Endometrial microvascular endothelial cells (primary cell): ENCODE data around the gene LARP1. TPM values are rescaled to one million over a fixed set of nuclear protein-coding genes. Genes with fewer than 3 reads are reported as not detected.

ENCODE experiments used
- in situ Hi-C: cut with HindIII; loops from 2 replicates; pipeline ENCODE4 v1.10.0; 2017; ENCODE audit warnings: low sequenced_read_pairs, low pct_unique_long_range_greater_than_20kb; ENCODE audit errors: inconsistent ontology term
- total RNA-seq: library from RNA; depleted of rRNA; stranded (reverse); fragments of >200 nt; gene quantifications from one replicate; pipeline ENCODE4 v1.2.3, GENCODE V29; 2015; ENCODE audit errors: inconsistent ontology term

LARP1 gene
- total RNA-seq, 1 donor from 2014 or later: 106 TPM

DNA sequence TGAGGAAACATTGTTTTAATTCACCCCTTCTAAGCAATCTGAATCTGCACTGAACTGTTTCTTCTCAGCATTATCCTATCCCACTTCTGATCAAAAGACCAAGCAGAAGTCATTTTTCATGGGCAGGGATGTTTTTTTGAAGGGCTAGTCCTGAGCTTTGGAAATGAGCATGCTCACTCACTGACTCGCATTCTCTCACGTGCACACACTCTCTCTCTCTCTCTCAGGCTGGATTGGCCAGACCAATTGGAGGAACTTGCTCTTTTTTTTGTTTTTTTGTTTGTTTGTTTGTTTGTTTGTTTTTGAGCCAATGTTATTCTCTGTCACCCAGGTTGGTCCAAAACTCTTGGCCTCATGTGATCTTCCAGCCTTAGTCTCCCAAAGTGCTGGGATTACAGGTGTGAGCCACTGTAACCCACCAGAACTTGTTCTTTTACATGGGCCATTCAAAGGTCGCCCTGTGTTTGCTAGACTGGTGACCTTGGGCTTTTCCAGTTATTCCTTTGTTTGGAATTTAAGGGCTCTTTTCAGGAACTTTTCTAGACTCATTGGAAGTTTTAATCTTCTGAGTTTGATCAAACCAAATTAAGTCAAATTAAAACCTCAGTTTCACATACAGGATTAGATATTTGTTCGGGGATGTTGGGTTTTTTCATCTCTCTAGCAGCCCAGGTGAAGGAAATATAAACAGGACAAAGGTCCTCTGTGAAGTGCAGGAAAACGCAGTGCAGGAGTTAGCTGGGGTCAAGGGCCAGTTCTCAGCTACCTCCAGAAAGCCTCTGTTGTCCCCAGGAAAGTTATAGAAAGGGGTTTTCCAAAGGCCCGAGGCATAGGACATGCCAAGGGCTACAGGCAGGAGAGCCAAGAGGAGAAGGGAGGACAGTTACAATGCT, 82.1 kb downstream of the LARP1 start:
- in situ Hi-C loops: no loop called here

DNA sequence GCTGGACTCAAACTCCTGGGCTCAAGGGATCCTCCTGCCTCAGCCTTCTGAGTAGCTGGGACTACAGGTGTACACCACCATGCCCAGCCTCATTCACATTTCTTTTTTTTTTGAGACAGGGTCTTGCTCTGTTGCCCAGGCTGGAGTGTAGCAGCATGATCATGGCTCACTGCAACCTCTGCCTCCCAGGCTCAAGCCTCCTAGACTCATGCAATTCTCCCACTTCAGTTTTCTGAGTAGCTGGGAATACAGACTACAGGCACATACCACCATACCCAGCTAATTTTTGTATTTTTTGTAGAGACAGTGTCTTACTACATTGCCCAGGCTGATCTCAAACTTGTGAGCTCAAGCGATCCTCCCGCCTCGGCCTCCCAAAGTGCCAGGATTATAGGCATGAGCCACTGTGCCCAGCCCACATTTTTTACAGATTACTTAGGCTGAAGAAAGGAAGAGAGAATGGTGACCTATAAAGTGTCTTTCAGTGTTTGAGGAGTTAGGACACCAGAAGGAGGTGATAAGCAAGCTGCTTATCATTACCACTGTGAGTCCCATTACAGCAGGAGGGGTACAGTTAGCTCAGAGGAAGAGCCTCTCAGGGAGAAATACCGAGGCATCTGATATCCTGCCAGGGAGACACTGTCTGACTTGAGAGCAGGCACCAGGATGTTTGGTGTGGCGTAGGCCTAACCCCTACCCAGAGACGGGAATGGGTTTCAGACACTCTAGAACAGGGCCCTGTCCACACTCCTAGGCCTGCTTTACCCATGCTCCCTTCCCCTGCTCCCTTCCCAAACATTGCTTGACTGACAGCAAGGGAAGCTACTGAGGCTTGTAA, 85.5 kb downstream of the LARP1 start:
- in situ Hi-C loops: no loop called here

DNA sequence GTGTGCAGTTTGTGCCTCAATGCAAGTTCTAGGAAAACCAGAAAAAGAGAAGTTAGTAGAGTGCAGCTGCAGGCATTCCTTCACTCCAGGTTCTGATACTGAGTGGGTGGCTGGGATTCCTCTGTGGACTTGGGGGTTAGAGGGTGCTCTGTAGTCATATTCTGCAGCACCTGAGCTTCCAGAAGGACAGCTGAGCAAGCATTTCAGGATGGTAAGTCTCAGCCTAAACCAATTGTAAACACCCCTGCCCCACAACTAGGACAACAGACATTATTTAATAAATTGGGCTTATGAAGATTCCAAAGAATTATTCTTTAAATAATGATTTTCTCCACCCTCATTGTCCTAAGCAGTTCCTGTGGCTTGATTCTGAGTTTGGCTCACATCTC, 86.1 kb downstream of the LARP1 start:
- in situ Hi-C loops: no loop called here

DNA sequence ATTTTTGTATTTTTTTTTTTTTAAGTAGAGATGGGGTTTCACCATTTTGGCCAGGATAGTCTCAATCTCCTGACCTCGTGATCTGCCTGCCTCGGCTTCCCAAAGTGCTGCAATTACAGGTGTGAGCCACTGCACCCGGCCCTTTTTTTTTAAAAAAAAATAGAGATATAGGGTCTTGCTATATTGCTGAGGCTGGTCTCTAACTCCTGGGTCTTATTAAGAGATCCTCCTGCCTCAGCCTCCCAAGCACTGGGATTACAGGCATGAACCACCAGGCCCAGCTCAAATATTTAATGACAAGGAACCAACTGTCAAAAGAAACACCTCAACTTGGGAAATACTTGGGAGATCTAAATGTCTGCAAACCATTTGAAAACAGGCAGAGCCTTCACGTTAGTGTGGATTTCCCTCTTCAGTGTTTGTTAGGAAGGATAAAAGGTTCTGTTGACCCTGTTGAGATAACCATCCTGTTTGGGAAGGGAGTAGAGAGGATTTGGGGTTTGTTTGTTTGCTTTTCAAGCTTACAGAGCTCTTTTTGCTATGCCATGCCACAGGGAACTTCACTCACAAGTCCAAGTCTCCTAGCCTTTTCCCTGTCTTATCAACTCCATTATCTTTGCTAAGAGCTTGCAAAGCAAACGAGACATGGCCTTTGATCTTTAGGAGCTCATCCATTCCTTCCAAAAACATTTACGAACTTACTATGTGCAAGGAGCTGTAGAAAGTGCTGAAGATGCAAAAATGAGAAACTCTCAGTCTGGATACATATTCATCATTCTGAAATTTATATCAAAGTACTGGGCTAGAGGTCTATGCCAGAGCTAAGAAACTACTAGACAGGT, 87.7 kb downstream of the LARP1 start:
- in situ Hi-C loops: no loop called here

DNA sequence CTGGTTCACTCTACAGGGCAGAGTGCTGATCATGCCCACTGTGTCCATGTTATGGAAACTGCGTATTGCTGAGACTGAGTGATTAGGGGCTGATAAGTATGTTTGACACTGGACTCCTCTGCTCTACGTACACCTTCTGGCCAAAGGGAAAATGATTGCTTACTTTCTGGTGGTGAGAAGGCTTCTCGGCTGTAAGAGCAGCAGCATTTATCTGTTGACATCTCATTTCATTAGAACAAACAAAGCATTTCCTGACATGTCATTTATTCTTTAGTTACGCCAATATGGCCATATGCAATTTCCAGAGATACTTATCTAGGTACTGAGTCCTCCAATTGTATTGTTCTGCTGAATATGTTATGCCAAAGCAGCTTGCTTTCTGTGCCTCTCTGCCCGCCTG, 89.6 kb downstream of the LARP1 start:
- in situ Hi-C loops: no loop called here

DNA sequence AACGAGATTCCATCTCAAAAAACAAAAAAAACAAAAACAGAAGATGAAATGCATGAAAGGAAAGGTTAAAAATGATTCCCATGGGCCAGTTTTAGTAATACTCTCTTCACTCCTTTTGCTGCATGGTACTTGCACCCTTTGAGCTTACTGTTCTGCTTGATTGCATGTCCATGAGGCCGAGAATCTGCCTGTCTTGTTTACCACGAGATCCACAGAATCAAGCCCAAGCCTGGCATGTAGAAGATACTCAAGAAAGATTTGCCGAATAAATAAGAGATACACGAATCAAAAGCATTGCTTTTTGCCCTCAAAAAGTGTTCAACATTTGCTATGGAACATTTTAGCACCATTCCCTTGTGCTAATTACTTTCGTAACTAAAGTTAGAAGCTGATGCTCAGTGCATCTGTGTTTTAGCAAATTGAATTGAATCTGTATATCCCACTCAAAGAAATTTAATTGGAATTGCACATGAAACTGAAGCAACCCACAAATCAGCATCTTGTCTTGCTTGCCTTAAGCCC, 94.1 kb downstream of the LARP1 start:
- in situ Hi-C loops: no loop called here

DNA sequence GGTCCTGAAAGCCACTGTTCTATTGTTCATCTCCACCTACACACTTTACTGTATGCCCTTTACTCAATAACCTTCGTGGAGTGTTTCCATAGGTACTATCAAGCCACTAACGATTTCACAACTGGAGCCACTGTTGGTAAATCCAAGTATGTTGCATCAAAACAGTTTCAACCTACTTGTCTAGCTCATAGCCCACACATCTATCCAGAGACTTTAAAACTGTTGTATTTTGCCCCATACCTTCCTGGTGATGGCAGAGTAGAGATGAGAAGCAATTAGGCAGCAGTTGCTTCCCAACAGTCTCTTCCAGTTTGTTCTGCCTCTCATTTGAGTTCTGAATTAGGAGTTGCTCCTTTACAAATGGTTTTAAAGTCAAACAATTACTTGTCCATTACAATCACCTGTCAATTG, 94.6 kb downstream of the LARP1 start:
- in situ Hi-C loops: no loop called here

DNA sequence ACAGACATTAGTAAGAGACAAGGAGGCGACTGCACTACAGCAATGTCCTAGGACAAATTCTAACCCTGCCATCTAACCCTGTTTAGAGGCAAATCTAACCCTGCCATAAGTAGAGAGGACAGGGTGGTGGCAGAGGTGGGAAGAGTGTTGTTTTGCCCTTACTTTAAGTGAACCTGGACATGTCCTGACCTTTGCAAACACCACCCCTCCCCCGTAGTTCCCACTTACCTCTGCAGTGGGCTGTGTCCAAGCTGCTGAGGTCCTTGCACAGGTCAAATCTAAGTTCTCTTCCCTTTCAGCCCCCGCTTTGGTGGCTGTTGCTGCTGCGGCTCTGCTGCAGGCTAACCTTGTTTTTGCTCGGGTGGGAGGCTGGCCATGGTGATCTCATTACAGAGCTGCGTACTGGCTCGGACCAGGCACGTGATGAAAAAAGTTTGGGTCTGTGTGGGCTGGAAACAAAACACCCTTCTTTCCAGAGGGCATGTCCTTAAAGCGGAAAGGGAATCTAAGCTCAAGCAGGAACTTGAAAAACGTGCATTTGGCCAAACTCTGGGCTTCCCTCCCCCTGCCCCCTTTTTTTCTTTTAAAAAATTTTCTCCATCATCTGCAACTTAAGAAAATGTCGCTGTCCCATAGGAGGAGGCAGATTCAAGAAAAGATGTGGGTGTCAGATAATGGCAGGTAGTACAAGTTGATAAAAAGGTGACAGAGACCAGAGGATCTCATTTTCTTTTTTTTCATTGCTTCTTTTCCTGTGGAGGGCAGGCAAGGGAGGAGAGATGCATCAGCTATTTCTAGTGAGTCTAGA, 95.3 kb downstream of the LARP1 start, which contains the start of gene FAXDC2:
Gene FAXDC2 (minus strand): TSS at position 349 of the 808 bp plus-strand sequence. CDS start 12,425 bp downstream, outside the sequence.
- in situ Hi-C loops: no loop called here

DNA sequence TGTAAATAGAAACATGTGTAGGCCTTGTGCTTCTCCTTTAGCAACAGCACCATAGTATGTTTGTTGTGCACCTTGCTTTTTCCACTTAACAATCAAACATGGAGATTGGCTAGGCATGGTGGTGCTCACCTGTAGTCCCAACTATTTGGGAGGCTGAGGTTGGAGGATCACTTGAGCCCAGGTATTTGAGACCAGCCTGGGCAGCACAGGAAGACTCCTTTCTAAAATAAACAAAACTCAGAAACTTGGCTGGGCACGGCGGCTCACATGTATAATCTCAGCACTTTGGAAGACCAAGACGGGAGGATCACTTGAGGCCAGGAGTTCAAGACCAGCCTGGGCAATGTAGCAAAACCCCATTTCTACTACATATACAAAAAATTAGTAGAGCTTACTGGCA, 96.2 kb downstream of the LARP1 start:
- in situ Hi-C loops: no loop called here

DNA sequence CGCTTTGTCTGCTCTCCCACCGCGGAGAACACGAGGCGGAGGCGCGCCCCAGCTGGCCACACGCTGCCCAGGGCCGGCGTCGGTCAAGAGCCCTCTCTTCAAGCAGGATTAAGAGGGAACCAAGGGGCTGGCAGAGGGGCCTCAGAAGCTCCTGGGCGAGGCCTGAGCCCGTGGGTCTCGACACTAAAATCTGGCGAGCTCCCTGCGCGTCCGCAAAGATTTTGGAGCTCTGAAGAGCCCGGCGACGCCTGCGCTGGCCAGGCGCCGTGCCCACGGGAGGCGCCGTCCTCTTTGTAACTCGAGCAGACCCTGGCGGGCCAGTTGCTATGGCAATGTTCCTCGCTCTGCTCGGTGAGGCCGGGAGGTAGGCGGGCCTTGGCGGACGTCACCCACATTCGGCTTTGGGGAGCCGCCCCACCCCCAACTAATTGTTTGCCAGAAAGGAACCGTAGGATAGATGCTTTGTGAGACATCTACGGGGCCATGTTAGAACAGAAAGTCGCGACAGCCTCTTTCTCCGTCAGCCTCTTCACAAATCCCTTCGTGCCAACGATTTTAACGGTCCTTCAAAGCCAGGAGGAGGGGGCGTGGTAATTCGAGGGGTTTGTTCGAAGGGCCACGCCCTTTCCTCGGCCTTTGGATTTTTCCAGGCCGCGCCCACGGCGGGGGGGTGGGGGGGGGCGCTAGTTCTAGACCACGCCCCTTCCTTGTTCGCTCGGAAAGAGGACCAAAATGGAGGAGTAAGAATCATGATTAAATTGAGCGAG, 102.5 kb downstream of the LARP1 start:
- in situ Hi-C loops: no loop called here

DNA sequence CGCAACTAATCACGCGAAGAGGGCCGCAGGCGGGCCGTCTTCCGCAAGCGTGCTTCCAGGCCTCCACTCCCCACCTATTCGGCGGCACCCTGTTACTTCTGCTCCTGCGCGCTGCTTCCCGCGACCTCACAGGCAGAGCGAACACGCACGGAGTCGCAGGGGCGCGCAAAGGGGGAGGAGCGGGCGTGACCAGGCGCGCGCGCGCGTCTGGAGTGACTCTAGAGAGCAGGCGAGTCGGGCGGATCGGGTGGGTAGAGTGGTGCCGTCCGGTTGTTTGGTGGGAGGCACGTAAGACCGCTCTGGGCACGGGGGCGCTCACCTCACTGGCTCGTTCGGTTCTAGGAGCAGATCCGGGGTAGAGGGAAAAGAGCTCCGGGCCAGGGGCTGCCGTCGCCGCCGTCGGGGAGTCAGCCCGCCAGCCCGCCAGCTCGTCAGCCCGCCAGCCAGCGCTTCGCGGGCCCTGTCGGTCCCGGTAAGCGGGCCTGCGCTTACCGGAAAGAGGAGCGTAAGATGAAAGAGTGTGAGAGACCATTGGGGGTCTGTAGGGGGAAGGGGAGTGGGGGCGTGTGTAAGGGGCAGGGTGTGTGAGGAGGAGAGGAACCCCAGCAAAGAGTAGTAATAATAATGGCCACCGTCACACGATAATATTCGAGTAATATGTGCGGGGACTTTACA, 103.3 kb downstream of the LARP1 start, which contains the start of gene CNOT8:
Gene CNOT8 (plus strand): TSS at position 331 of the 675 bp plus-strand sequence. CDS start 4,652 bp downstream, outside the sequence.
- in situ Hi-C loops: no loop called here

DNA sequence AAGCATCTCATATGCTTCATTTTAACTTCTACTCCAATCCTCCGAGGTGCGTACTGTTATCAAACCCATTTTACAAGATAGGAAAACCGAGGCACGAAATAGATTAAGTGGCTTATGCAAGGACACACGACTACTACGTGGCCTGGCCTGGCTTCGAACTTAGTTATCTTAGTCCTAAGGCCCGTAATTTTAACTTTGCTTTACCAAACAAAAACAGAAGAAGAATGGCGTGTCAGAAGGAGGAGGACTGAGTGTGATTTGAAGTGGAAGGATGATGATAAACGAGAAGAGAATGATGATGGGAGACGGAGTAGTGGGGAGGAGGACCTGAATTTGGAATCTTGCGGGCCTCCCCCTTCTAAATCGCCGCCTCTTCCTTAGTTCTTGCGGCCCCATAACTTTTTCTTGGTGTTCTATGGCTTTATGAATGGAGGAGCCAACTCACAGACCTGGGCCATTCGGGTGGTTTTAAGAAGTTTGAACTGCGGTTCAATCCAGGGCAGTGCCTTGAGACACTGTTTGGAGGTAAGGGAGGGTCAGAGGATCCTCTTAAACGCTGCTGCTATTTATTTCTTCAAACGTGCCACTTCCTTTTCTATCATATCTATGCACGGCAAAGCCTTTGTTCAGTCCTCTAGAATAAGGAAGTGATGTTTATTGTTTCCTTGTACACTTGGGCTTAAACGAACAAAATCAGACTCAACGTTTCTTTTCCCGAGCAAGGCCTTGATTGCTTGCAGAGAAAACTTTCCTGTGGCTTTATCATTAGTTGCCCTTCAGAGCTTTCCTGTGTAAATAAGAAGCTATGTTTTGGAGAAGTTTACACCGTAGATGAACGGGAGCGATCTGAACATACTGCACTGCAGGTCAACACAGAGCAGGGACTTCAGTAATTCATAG, 104.0 kb downstream of the LARP1 start:
- in situ Hi-C loops: no loop called here

DNA sequence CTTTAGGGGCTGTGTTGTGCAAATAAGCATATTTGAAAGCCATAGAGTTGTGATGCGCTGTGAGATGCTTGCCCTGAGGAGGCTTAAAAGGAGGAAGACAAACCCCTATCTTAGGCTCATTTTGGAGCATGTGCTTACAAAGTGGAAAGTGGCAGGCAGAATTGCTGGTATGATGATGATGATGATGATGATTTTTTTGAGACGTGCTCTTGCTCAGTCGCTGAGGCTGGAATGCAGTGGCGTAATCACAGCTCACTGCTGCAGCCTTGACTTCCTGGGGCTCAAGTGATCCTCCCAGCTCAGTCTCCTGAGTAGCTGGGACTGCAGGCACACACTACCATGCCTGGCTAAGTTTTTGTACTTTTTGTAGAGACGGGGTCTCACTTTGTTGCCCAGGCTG, 104.9 kb downstream of the LARP1 start:
- in situ Hi-C loops: no loop called here

DNA sequence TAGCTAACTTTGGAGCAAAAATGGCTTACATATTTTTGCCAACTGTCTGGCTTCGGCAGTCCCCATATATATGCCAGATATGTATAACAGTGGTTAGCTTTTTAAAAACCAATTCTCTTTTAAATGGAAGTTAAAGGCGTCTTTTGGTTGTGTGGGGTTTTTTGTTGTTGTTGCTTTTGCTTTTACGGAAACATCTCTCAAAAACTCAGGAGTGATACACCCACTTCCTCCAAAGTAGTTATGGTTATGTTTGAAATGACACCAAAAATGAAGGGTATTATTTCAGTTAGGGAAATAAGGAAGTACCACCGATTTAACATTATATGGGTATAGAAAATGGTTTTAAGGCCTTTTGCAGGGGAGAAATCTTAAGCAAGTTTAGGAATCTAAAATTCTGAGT, 105.6 kb downstream of the LARP1 start:
- in situ Hi-C loops: no loop called here

DNA sequence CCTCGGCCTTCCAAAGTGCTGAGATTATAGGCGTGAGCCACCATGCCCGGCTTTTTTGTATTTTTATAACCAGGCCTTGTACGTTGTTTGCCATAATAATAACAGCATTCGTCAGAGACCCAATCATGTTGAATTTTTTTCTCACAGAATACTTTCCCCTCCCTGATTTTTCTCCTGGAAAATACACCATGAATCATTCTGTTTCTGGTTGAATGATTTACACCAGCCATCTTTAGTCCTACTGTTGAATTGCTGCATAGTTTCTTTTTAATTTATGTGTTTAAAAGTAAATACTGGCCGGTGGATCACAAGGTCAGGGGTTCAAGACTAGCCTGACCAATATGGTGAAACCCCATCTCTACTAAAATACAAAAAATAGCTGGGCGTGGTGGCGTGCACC, 106.8 kb downstream of the LARP1 start:
- in situ Hi-C loops: no loop called here

DNA sequence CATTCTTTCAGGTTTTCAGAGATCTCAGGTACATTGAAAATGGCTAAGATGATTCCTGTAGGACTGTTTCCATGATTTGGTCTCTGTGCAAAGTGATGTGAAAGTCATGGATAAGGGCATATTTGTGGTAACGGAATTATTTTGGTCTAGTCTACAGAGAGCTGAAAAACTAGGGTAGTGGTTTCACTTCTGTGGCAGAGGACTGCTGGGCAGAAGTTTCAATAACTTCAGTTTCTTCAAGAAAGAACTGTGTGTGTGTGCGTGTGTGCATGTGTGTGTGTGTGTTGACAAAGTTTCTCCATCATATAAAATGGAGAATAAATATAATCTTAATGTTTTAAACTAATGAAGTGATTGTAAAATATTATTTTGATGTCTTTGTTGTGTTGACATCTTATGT, 107.6 kb downstream of the LARP1 start:
- in situ Hi-C loops: no loop called here
